ENCODE data around the gene ZNF853.

ZNF853 gene

DNA sequence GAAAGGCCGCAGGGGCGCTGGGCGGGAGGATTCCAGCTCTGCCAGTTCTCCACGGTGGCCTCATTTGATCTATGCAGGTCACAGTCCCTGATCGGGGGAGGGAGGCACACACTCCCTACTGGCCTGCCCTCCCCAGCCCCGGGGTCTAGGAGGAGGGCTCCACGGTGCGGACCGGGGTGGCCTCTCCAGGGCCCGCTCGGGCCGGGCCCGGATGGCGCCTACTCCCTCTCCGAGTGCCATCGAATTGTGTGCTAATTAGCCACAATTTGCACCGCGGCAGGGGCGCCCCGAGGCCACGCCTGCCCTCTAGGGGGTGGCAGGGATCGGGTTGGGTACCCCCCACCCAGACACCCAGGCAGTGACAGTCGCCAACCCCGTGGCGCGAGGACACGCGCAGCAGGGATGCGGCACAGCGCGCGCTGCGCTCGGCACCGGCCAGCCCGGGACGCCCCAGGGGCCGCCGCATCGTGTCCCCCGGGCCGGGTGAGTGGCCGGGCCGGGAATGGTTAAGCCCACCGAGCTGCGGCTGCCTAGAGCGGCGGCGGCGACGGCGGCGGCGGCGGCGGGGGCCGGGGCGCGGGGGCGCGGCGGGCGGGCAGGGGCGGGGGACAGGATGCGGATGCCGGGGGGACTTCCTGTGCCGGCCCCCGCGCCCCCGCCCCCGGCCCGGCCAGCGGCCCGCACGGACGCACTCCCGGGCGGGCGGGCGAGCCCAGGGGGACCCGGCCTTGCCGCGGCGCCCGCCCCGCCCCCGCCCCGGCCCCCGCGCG, at the start of gene ZNF853:
TSS of gene ZNF853 (plus strand) at position 658 of the 770 bp plus-strand sequence. CDS start 565 bp downstream, outside the sequence.
- no peaks in the 10 kb centered on the region for H3K27me3 ChIP-seq (ENCODE audit: insufficient read depth, low read depth)

GRCh38 chr7:6565655-6566054, 49.8 kb upstream of the ZNF853 start:
- H3K27me3 ChIP-seq (ENCODE audit: insufficient read depth, low read depth): no peaks in the 10 kb centered on the region
- H3K4me3 ChIP-seq (IDR thresholded peaks at IDR 0.05; ENCODE audit: insufficient read depth, low read depth, low read length): no peak overlapping the region
- H3K4me2 ChIP-seq: no peak overlapping the region
- no peaks in the 10 kb centered on the region for H4K20me1 ChIP-seq (ENCODE audit: insufficient read depth)
- no peak overlapping the region; the same call in 1 of the 2 replicates for H2AFZ ChIP-seq (ENCODE audit: low read depth)
- no peaks in the 10 kb centered on the region for H3K36me3 ChIP-seq (ENCODE audit: insufficient read depth)
- TF ChIP-seq, protein P1, sequence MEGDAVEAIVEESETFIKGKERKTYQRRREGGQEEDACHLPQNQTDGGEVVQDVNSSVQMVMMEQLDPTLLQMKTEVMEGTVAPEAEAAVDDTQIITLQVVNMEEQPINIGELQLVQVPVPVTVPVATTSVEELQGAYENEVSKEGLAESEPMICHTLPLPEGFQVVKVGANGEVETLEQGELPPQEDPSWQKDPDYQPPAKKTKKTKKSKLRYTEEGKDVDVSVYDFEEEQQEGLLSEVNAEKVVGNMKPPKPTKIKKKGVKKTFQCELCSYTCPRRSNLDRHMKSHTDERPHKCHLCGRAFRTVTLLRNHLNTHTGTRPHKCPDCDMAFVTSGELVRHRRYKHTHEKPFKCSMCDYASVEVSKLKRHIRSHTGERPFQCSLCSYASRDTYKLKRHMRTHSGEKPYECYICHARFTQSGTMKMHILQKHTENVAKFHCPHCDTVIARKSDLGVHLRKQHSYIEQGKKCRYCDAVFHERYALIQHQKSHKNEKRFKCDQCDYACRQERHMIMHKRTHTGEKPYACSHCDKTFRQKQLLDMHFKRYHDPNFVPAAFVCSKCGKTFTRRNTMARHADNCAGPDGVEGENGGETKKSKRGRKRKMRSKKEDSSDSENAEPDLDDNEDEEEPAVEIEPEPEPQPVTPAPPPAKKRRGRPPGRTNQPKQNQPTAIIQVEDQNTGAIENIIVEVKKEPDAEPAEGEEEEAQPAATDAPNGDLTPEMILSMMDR (conservative IDR thresholded peaks at IDR 0.05; ENCODE audit: low read depth, low read length): no peak
- H3K79me2 ChIP-seq (ENCODE audit: insufficient read depth, low read depth): no peaks in the 10 kb centered on the region
- no peak overlapping the region for H3K9ac ChIP-seq
- H3K4me1 ChIP-seq (ENCODE audit: low read depth, poor library complexity, severe bottlenecking): no peaks in the 10 kb centered on the region
- no peak overlapping the region for H3K27ac ChIP-seq

More for the DNA sequence above, at the start of gene ZNF853:
- H2AFZ ChIP-seq (ENCODE audit: low read depth): no peak within 1 kb of the TSS
- no peak within 1 kb of the TSS for H3K4me3 ChIP-seq (IDR thresholded peaks at IDR 0.05; ENCODE audit: insufficient read depth, low read depth, low read length)
- H3K9ac ChIP-seq: no peak within 1 kb of the TSS
- no peaks in the 10 kb centered on the region for H3K36me3 ChIP-seq (ENCODE audit: insufficient read depth)
- no peaks in the 10 kb centered on the region for H3K79me2 ChIP-seq (ENCODE audit: insufficient read depth, low read depth)
- no peaks in the 10 kb centered on the region for H4K20me1 ChIP-seq (ENCODE audit: insufficient read depth)
- H3K4me1 ChIP-seq (ENCODE audit: low read depth, poor library complexity, severe bottlenecking): peaks cover 11% of the 10 kb centered on the region
- no peak within 1 kb of the TSS for H3K27ac ChIP-seq
- H3K4me2 ChIP-seq: no peak within 1 kb of the TSS
- TF ChIP-seq, protein P1 (conservative IDR thresholded peaks at IDR 0.05; ENCODE audit: low read depth, low read length): no peak

- TF ChIP-seq, protein P1 (conservative IDR thresholded peaks at IDR 0.05; ENCODE audit: low read depth, low read length): no peak
- Histone ChIP-seq H3K4me2 (no peak overlapping the region), H3K9ac (no peak overlapping the region), H3K4me1 (ENCODE audit: low read depth, poor library complexity, severe bottlenecking) (no peaks in the 10 kb centered on the region), H2AFZ (ENCODE audit: low read depth) (no peak overlapping the region), H3K79me2 (ENCODE audit: insufficient read depth, low read depth) (no peaks in the 10 kb centered on the region), H4K20me1 (ENCODE audit: insufficient read depth) (no peaks in the 10 kb centered on the region), H3K4me3 (IDR thresholded peaks at IDR 0.05; ENCODE audit: insufficient read depth, low read depth, low read length) (no peak overlapping the region), H3K27me3 (ENCODE audit: insufficient read depth, low read depth) (no peaks in the 10 kb centered on the region), H3K36me3 (ENCODE audit: insufficient read depth) (no peaks in the 10 kb centered on the region), H3K27ac (no peak overlapping the region)
Observed at GRCh38 chr7:6567886-6568285, 47.5 kb upstream of the ZNF853 start.

- H3K9ac ChIP-seq: no peak overlapping the region
- no peaks in the 10 kb centered on the region for H3K79me2 ChIP-seq (ENCODE audit: insufficient read depth, low read depth)
- H3K27me3 ChIP-seq (ENCODE audit: insufficient read depth, low read depth): no peaks in the 10 kb centered on the region
- H3K36me3 ChIP-seq (ENCODE audit: insufficient read depth): no peaks in the 10 kb centered on the region
- no peak overlapping the region for H3K4me2 ChIP-seq
- no peak overlapping the region for H3K4me3 ChIP-seq (IDR thresholded peaks at IDR 0.05; ENCODE audit: insufficient read depth, low read depth, low read length)
- H3K27ac ChIP-seq: no peak overlapping the region
- no peaks in the 10 kb centered on the region for H4K20me1 ChIP-seq (ENCODE audit: insufficient read depth)
- TF ChIP-seq, protein P1 (conservative IDR thresholded peaks at IDR 0.05; ENCODE audit: low read depth, low read length): no peak
- H2AFZ ChIP-seq (ENCODE audit: low read depth): no peak overlapping the region
- H3K4me1 ChIP-seq (ENCODE audit: low read depth, poor library complexity, severe bottlenecking): no peaks in the 10 kb centered on the region
Observed at GRCh38 chr7:6571160-6571779, 44.1 kb upstream of the ZNF853 start.

All from KMS-11 (cell line).